Measurements from ENCODE around the gene EXOC6.
"Not testable (repeated sequence)": the region's sequence is repeated elsewhere in the genome, so short reads cannot be mapped to it uniquely, and the experiment has no call there.

EXOC6 gene

DNA sequence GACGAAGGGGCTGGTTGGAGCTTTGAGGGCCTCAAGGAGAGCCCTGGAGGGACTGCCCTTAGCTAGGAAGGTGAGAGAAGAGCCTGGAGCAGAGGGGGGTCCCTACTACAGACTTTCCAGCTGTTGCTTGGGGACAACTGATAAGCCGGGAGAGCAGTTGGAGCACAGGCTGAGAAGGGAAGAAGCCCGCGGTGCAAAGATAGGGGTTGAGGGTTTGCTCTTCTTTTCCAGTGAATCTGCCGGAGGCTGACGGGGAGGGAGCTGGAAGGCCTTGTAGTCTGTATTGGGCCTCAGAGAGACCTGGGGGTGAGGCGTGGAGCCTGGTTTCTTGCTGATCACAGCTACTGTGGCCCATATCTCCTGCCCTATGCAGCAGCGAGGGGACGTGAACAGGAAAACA, 249.1 kb downstream of the EXOC6 start:
- TF ChIP-seq, protein P1, sequence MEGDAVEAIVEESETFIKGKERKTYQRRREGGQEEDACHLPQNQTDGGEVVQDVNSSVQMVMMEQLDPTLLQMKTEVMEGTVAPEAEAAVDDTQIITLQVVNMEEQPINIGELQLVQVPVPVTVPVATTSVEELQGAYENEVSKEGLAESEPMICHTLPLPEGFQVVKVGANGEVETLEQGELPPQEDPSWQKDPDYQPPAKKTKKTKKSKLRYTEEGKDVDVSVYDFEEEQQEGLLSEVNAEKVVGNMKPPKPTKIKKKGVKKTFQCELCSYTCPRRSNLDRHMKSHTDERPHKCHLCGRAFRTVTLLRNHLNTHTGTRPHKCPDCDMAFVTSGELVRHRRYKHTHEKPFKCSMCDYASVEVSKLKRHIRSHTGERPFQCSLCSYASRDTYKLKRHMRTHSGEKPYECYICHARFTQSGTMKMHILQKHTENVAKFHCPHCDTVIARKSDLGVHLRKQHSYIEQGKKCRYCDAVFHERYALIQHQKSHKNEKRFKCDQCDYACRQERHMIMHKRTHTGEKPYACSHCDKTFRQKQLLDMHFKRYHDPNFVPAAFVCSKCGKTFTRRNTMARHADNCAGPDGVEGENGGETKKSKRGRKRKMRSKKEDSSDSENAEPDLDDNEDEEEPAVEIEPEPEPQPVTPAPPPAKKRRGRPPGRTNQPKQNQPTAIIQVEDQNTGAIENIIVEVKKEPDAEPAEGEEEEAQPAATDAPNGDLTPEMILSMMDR (IDR thresholded peaks at IDR 0.05) = no peak
- TF ChIP-seq ZFX (IDR thresholded peaks at IDR 0.05; ENCODE audit: borderline replicate concordance) = no peak

DNA sequence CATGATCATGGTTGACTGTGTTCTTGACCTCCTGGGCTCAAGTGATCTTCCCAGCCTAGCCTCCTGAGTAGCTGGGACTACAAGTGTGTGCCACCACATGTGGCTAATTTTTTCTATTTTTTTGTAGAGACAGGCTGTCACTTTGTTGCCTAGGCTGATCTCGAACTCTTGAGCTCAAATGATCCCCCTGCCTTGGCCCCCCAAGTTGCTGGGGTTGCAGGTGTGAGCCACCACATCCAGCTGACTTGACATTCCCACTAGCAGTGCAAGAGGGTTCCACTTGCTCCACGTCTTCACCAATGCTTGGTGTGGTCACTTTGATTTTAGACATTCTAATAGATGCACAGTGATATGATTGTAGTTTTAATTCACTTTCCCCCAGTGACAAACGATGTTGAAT, 250.5 kb downstream of the EXOC6 start:
- H3K27ac ChIP-seq = no peak overlapping the region
- TF ChIP-seq, protein P1 (IDR thresholded peaks at IDR 0.05) = no peak
- no peak for TF ChIP-seq ZFX (IDR thresholded peaks at IDR 0.05; ENCODE audit: borderline replicate concordance)

More for the DNA sequence above, 249.1 kb downstream of the EXOC6 start:
- no peak overlapping the region for H3K27ac ChIP-seq

DNA sequence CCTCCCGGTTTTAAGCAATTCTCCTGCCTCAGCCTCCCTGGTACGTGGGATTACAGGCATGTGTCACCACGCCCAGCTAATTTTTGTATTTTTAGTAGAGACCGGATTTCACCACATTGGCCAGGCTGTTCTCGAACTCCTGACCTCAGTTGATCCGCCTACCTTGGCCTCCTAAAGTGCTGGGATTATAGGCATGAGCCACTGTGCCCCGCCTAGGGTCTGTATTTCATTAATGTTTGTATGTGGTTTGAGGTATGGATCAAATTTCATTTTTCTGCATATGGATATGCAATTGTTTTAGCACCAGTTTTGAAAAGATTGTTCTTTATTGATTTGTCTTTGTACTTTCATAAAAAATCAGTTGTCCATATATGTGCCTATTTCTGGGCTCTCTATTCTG, 251.3 kb downstream of the EXOC6 start:
- TF ChIP-seq, protein P1 (IDR thresholded peaks at IDR 0.05) = no peak
- no peak for TF ChIP-seq ZFX (IDR thresholded peaks at IDR 0.05; ENCODE audit: borderline replicate concordance)
- no peak overlapping the region for H3K27ac ChIP-seq

DNA sequence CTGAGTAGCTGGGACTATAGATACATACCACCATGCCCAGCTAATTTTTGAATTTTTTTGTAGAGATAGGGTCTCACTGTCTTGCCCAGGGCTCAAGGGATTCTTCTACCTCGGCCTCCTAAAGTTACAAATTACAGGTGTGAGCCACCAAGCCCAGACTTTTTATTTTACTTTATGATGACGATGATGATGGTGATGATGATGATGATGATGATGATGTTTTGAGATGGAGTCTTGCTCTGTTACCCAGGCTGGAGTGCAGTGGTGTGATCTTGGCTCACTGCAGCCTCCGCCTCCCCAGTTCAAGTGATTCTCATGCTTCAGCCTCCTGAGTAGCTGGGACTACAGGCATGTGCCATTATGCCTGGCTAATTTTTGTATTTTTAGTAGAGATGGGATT, 252.8 kb downstream of the EXOC6 start:
- not testable (repeated sequence) for H3K27ac ChIP-seq

DNA sequence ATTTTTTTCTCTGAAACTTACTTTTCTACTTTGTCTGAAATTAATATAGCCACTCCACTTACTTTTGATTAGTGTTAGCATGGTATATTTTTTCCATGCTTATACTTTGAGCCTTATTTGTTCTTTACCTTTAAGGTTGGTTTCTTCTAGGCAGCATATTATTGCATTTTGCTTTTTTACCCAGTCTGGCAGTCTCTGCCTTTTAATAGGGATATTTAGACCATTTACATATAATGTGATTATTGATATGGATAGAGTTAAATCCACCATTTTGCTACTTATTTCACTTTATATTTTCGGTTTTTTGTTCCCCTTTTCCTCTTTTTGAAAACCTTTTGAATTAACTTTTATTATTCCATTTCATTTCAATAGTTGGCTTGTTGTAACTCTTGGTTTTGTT, 255.6 kb downstream of the EXOC6 start:
- H3K27ac ChIP-seq = no peak overlapping the region

DNA sequence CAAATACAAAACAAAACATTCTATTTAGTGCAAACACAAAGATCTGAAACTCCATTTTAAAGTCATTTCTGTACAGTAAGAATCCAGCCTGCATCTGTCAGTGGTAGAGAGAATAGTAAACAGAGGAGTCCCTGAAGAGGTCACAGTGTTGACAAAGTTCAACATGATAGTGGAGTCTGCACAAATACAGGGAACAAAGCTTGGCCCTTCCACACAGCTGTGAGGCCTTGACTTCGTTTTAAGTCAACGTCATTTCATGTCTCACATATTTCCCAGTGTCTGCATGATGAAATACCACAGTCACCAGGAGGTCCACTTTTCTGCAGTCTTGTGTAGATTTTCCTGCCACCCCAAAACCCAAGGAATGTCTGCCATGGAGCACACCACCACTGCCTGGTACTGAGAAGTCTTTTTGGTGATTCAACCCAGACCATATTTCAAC, 258.3 kb downstream of the EXOC6 start:
- H3K27ac ChIP-seq = no peak overlapping the region
- no peak for TF ChIP-seq ZFX (IDR thresholded peaks at IDR 0.05; ENCODE audit: borderline replicate concordance)
- TF ChIP-seq, protein P1 (IDR thresholded peaks at IDR 0.05) = no peak

More for the DNA sequence above, 255.6 kb downstream of the EXOC6 start:
- TF ChIP-seq, protein P1 (IDR thresholded peaks at IDR 0.05) = no peak

All from 22Rv1 (cell line).